A549 (cell line): ENCODE data around the gene FAM227B. TPM values are rescaled to one million over a fixed set of nuclear protein-coding genes. Genes with fewer than 3 reads are reported as not detected.

Experiments used
- ATAC-seq, 2 experiments: fragments of 200-7000 bp in 1 of 2; fragments of >200 bp in 1 of 2; cut with Nextera tagmentation in 1 of 2; cut with Tn5 transposase in 1 of 2; 3 replicates each; pipeline versions ENCODE4 v1.8.0 to v1.9.1; 2018 to 2020; ENCODE audit warnings: mild to moderate bottlenecking in 1 of 2, moderate library complexity in 1 of 2
- CTCF ChIA-PET: fragments of 300-600 bp; sonication (Branson Sonifier 250); formaldehyde crosslinking; extraction: SDS; loops from one replicate; lab custom pipeline; 2021; ENCODE audit warnings: antibody characterized with exemption, inconsistent platforms; lab: Yijun Ruan, JAX
- POLR2A ChIA-PET: fragments of 350-600 bp; formaldehyde crosslinking; extraction: SDS; loops from one replicate; lab custom pipeline; 2021; ENCODE audit warnings: antibody characterized with exemption, inconsistent platforms; lab: Yijun Ruan, JAX
- DNase-seq, 2 experiments: peaks; one replicate each; pipeline versions ENCODE4 v3.0.0 to v3.0.0-alpha.2; 2011 to 2016; ENCODE audit warnings: low read depth in 1 of 2, low spot score in 1 of 2
- FAIRE-seq: peaks from 2 replicates; lab custom pipeline; 2011; peaks lifted over from hg19 to GRCh38; lab: Jason Lieb, UNC
- H3K27ac ChIP-seq, 2 experiments: fragments of >200 bp; sonication (Bioruptor Twin); formaldehyde crosslinking; 3 replicates each; pipeline ENCODE4 v1.5.1; 2016 to 2017
- H3K4me1 ChIP-seq: fragments of >200 bp; sonication (Bioruptor Twin); formaldehyde crosslinking; 3 replicates; pipeline ENCODE4 v1.6.1; 2016
- H3K4me2 ChIP-seq: fragments of >200 bp; sonication (Bioruptor Twin); formaldehyde crosslinking; 3 replicates; pipeline ENCODE4 v1.6.1; 2016
- H3K4me3 ChIP-seq: fragments of >200 bp; sonication (Bioruptor Twin); formaldehyde crosslinking; 3 replicates; pipeline ENCODE4 v1.5.1; 2016
- H3K9me3 ChIP-seq: fragments of >200 bp; sonication (Bioruptor Twin); formaldehyde crosslinking; 3 replicates; pipeline ENCODE4 v1.6.1; 2016
- BCL3 ChIP-seq: fragments of >200 bp; sonication (Bioruptor Twin); formaldehyde crosslinking; IDR thresholded peaks from 3 replicates; pipeline ENCODE4 v1.6.1; 2016
- BHLHE40 ChIP-seq: IDR thresholded peaks from 2 replicates; pipeline ENCODE4 v1.6.1; 2012; ENCODE audit warnings: low read depth, low read length, inconsistent platforms
- CBX2 ChIP-seq: fragments of 200-600 bp; sonication (generic); IDR thresholded peaks from 2 replicates; pipeline ENCODE4 v1.6.1; 2016; ENCODE audit warnings: low read depth, mild to moderate bottlenecking, borderline replicate concordance
- CBX8 ChIP-seq: fragments of 200-600 bp; sonication (generic); IDR thresholded peaks from 2 replicates; pipeline ENCODE4 v1.6.1; 2016
- CTCF ChIP-seq: fragments of >200 bp; sonication (Bioruptor Twin); formaldehyde crosslinking; IDR thresholded peaks from 3 replicates; pipeline ENCODE4 v1.5.1; 2016
- EHMT2 ChIP-seq: fragments of 200-600 bp; sonication (generic); IDR thresholded peaks from 2 replicates; pipeline ENCODE4 v1.6.1; 2016; ENCODE audit warnings: antibody characterized with exemption, low read depth, mild to moderate bottlenecking, moderate library complexity
- ELK1 ChIP-seq: fragments of 150-350 bp; IDR thresholded peaks from 2 replicates; pipeline ENCODE4 v1.6.1; 2014; ENCODE audit warnings: low read depth, mild to moderate bottlenecking, low read length
- ESRRA ChIP-seq: fragments of 150-350 bp; IDR thresholded peaks from 2 replicates; pipeline ENCODE4 v1.6.1; 2014; ENCODE audit warnings: mild to moderate bottlenecking, low read length, borderline replicate concordance
- FOSL2 ChIP-seq, 2 experiments: fragments of 450-650 bp in 1 of 2; fragments of >200 bp in 1 of 2; sonication (Bioruptor Twin) in 1 of 2; formaldehyde crosslinking; IDR thresholded peaks; 2 replicates each; pipeline versions ENCODE4 v1.5.0 to v1.6.1; 2016 to 2020; ENCODE audit warnings: mild to moderate bottlenecking in 1 of 2, moderate library complexity in 1 of 2
- FOXS1 ChIP-seq: fragments of 250-450 bp; sonication (Bioruptor Pico); IDR thresholded peaks from 2 replicates; pipeline ENCODE4 v1.5.0; 2020; ENCODE audit warnings: mild to moderate bottlenecking, moderate library complexity
- HEYL ChIP-seq: fragments of 250-450 bp; sonication (Bioruptor Pico); IDR thresholded peaks from 2 replicates; pipeline ENCODE4 v1.8.0; 2021; ENCODE audit warnings: mild to moderate bottlenecking, moderate library complexity
- HOXB13 ChIP-seq: fragments of 250-450 bp; sonication (Bioruptor Pico); IDR thresholded peaks from 2 replicates; pipeline ENCODE4 v1.5.0; 2020; ENCODE audit warnings: low read depth, mild to moderate bottlenecking, moderate library complexity
- HOXB5 ChIP-seq: fragments of 250-450 bp; sonication (Bioruptor Pico); IDR thresholded peaks from 2 replicates; pipeline ENCODE4 v1.5.0; 2020; ENCODE audit warnings: mild to moderate bottlenecking, moderate library complexity
- KDM1A ChIP-seq: fragments of 200-600 bp; sonication (generic); IDR thresholded peaks from 2 replicates; pipeline ENCODE4 v1.6.1; 2016; ENCODE audit warnings: low read depth, mild to moderate bottlenecking
- MAFK ChIP-seq: fragments of 450-650 bp; IDR thresholded peaks from 2 replicates; pipeline ENCODE4 v1.6.1; 2014; ENCODE audit not compliant: partially characterized antibody
- MAZ ChIP-seq: fragments of 150-350 bp; IDR thresholded peaks from 2 replicates; pipeline ENCODE4 v1.6.1; 2014; ENCODE audit warnings: antibody characterized with exemption, low read depth, low read length, borderline replicate concordance
- MYC ChIP-seq: IDR thresholded peaks from 2 replicates; pipeline ENCODE4 v1.6.1; 2012; ENCODE audit warnings: mild to moderate bottlenecking, inconsistent platforms, low read length, improper control_type of control experiment, borderline replicate concordance
- PHF8 ChIP-seq: fragments of 200-600 bp; sonication (generic); IDR thresholded peaks from 2 replicates; pipeline ENCODE4 v1.6.1; 2016; ENCODE audit warnings: low read depth, mild to moderate bottlenecking, antibody characterized with exemption, moderate library complexity, borderline replicate concordance
- POLR2A ChIP-seq: IDR thresholded peaks from 2 replicates; pipeline ENCODE4 v1.6.1; 2012; ENCODE audit warnings: mild to moderate bottlenecking, low read length
- RAD21 ChIP-seq, 2 experiments: fragments of >200 bp in 1 of 2; sonication (Bioruptor Twin) in 1 of 2; formaldehyde crosslinking in 1 of 2; IDR thresholded peaks in 1 of 2; conservative IDR thresholded peaks in 1 of 2; 2 replicates in 1 of 2; 3 replicates in 1 of 2; pipeline ENCODE4 v1.6.1; 2012 to 2018; ENCODE audit warnings: inconsistent platforms in 1 of 2
- RARB ChIP-seq: fragments of 250-450 bp; sonication (Bioruptor Pico); IDR thresholded peaks from 2 replicates; pipeline ENCODE4 v1.8.0; 2021; ENCODE audit warnings: mild to moderate bottlenecking, moderate library complexity
- REST ChIP-seq: fragments of 200-600 bp; sonication (generic); IDR thresholded peaks from 2 replicates; pipeline ENCODE4 v1.6.1; 2016; ENCODE audit warnings: antibody characterized with exemption, mild to moderate bottlenecking, moderate library complexity
- RFX5 ChIP-seq: fragments of 450-650 bp; IDR thresholded peaks from 2 replicates; pipeline ENCODE4 v1.7.1; 2014; ENCODE audit warnings: antibody characterized with exemption, mild to moderate bottlenecking, moderate library complexity
- SREBF2 ChIP-seq: fragments of 450-650 bp; IDR thresholded peaks from 2 replicates; pipeline ENCODE4 v1.6.1; 2014; ENCODE audit warnings: mild to moderate bottlenecking, moderate library complexity
- TP53 ChIP-seq: fragments of 250-450 bp; sonication (Bioruptor Pico); IDR thresholded peaks from 2 replicates; pipeline ENCODE4 v1.5.0; 2021; ENCODE audit warnings: mild to moderate bottlenecking, moderate library complexity
- ZFP36 ChIP-seq: fragments of 450-650 bp; IDR thresholded peaks from 2 replicates; pipeline ENCODE4 v1.6.1; 2014; ENCODE audit warnings: borderline replicate concordance; ENCODE audit not compliant: partially characterized antibody
- ZNF302 ChIP-seq: fragments of 250-450 bp; sonication (Bioruptor Pico); IDR thresholded peaks from 2 replicates; pipeline ENCODE4 v1.9.0; 2021; ENCODE audit warnings: inconsistent platforms, mild to moderate bottlenecking, moderate library complexity
- ZSCAN20 ChIP-seq: fragments of 250-450 bp; sonication (Bioruptor Pico); IDR thresholded peaks from 2 replicates; pipeline ENCODE4 v1.8.0; 2022; ENCODE audit warnings: mild to moderate bottlenecking, moderate library complexity
- WGBS: methylation state at CpG from one replicate; pipeline ENCODE4 v1.1.6; 2017; ENCODE audit errors: missing lambda C conversion rate; 5-methylcytosine and 5-hydroxymethylcytosine counted together
- polyA plus RNA-seq, 4 experiments: library from polyadenylated mRNA; depleted of rRNA in 3 of 4; stranded (reverse); fragments of >200 nt; fragmentation: RNase III in 1 of 4; extraction: RNeasy Plus Mini Kit Qiagen cat#74134 plus additional on column Dnase treatment in 1 of 4; gene quantifications; 2 replicates in 3 of 4; 3 replicates in 1 of 4; pipeline ENCODE4 v1.2.3, GENCODE V29; 2011 to 2017

Gene FAM227B
- polyA plus RNA-seq, 2 of the 4 experiments (the other 2 are of a cell fraction): 1.9 to 3.7 TPM

- ATAC-seq: no peak
- no peak overlapping the region for H3K27ac ChIP-seq
- TF ChIP-seq BCL3: no peak
- TF ChIP-seq HEYL (CRISPR knock-in tag): no peak
- TF ChIP-seq CBX2: no peak
- no peak for TF ChIP-seq HOXB13 (CRISPR knock-in tag)
- no peak for TF ChIP-seq MAZ
- TF ChIP-seq CTCF: no peak
- no peak for TF ChIP-seq ESRRA
- no peak for TF ChIP-seq ZFP36
- no peak for TF ChIP-seq KDM1A
- no peak for TF ChIP-seq FOXS1 (CRISPR knock-in tag)
- TF ChIP-seq BHLHE40: no peak
- no peak for TF ChIP-seq MAFK
- no peak for TF ChIP-seq EHMT2
- TF ChIP-seq ELK1: no peak
- no peak for TF ChIP-seq RFX5
- no peak overlapping the region for H3K4me2 ChIP-seq
- no peak for FAIRE-seq
- no peaks in the 10 kb centered on the region for H3K4me1 ChIP-seq
- CTCF ChIA-PET: no interaction called here
- POLR2A ChIA-PET: no interaction called here
- H3K4me3 ChIP-seq: no peak overlapping the region
- H3K9me3 ChIP-seq: peaks cover 5% of the 10 kb centered on the region; the same call in 1 of the 3 replicates
- DNase-seq: no peak
Measured at GRCh38 chr15:49560045-49560444, 60.6 kb downstream of the FAM227B start.

GRCh38 chr15:49558929-49559328, 61.7 kb downstream of the FAM227B start:
- no CpG with 5 or more reads among the region's 2 CpGs for WGBS
- DNase-seq (no peak), ATAC-seq (no peak), FAIRE-seq (no peak)
- H3K4me1 ChIP-seq: no peaks in the 10 kb centered on the region
- CTCF ChIA-PET: no interaction called here
- POLR2A ChIA-PET: no interaction called here
- H3K4me2 ChIP-seq: no peak overlapping the region
- H3K27ac ChIP-seq: no peak overlapping the region
- H3K9me3 ChIP-seq: peaks cover 5% of the 10 kb centered on the region; the same call in 1 of the 3 replicates
- H3K4me3 ChIP-seq: no peak overlapping the region
- TF ChIP-seq SREBF2: no peak
- no peak for TF ChIP-seq RAD21 (conservative IDR thresholded peaks at IDR 0.05 in 1 of 2, IDR thresholded peaks at IDR 0.05 in 1 of 2)
- TF ChIP-seq MYC: no peak
- TF ChIP-seq REST: no peak
- TF ChIP-seq ELK1: no peak
- TF ChIP-seq KDM1A: no peak
- TF ChIP-seq TP53 (CRISPR knock-in tag): no peak
- no peak for TF ChIP-seq PHF8
- no peak for TF ChIP-seq CBX8
- no peak for TF ChIP-seq FOSL2 (IDR thresholded peaks at IDR 0.05)
- no peak for TF ChIP-seq FOSL2 (CRISPR knock-in tag; IDR thresholded peaks at IDR 0.05)
- no peak for TF ChIP-seq RARB (CRISPR knock-in tag)
- no peak for TF ChIP-seq MAFK
- TF ChIP-seq ZSCAN20 (CRISPR knock-in tag): no peak
- TF ChIP-seq POLR2A: no peak
- TF ChIP-seq ZNF302 (CRISPR knock-in tag): no peak
- no peak for TF ChIP-seq HOXB5 (CRISPR knock-in tag)
